HL-60 (cell line): ENCODE data around the gene CLEC12A.
"Not testable (repeated sequence)": the region's sequence is repeated elsewhere in the genome, so short reads cannot be mapped to it uniquely, and the experiment has no call there.

Source experiments
- DNase-seq, 2 experiments: peaks; one replicate each; pipeline ENCODE4 v3.0.0-alpha.2; 2010 to 2020; ENCODE audit warnings: low read depth in 1 of 2, low spot score in 1 of 2
- H3K27ac ChIP-seq: fragments of 250-450 bp; sonication (Bioruptor Pico); replicated peaks from 2 replicates; pipeline ENCODE4 v1.5.1; 2020; ENCODE audit warnings: mild to moderate bottlenecking, moderate library complexity
- H3K27me3 ChIP-seq: fragments of 250-450 bp; sonication (Bioruptor Pico); 2 replicates; pipeline ENCODE4 v1.5.1; 2021; ENCODE audit warnings: mild to moderate bottlenecking, moderate library complexity; ENCODE audit not compliant: insufficient read depth, poor library complexity, severe bottlenecking
- H3K4me3 ChIP-seq: replicated peaks from 2 replicates; pipeline ENCODE4 v1.5.1; 2011; ENCODE audit warnings: mild to moderate bottlenecking, control low read depth, low read length; ENCODE audit not compliant: insufficient read depth
- GABPA ChIP-seq: IDR thresholded peaks from 2 replicates; pipeline ENCODE4 v1.6.1; 2012; ENCODE audit warnings: low read depth
- POLR2AphosphoS5 ChIP-seq: IDR thresholded peaks from 2 replicates; pipeline ENCODE4 v1.6.1; 2012; ENCODE audit warnings: low read depth
- SPI1 ChIP-seq: IDR thresholded peaks from 2 replicates; pipeline ENCODE4 v1.6.1; 2012; ENCODE audit warnings: low read depth, mild to moderate bottlenecking, borderline replicate concordance
- TF ChIP-seq, protein P1 (sequence below): IDR thresholded peaks from 2 replicates; pipeline ENCODE4 v1.6.1; 2012; ENCODE audit warnings: low read depth; ENCODE audit not compliant: insufficient replicate concordance
- TF ChIP-seq, protein P2 (sequence below): IDR thresholded peaks from one replicate; pipeline ENCODE4 v1.5.1; 2011; ENCODE audit warnings: low read length, control low read depth, inconsistent platforms; ENCODE audit not compliant: insufficient read depth

Gene CLEC12A

DNA sequence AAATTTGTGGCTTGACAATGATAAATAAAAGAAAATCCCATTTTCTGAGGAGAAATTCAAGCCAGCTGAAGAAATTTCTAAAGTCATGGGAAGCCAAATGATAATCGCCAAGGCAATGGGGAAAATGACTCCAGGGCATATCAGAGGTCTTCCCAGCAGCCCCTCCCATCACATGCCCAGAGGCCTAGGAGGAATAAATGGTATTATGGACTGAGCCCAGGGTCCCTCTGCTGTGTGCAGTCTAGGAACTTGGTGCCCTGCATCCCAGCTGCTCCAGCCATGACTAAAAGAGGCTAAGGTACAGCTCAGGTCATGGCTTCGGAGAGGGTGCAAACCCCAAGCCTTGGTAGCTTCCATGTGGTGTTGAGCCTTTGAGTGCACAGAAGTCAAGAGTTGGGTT, 4.4 kb downstream of the CLEC12A start:
- TF ChIP-seq, protein P1, sequence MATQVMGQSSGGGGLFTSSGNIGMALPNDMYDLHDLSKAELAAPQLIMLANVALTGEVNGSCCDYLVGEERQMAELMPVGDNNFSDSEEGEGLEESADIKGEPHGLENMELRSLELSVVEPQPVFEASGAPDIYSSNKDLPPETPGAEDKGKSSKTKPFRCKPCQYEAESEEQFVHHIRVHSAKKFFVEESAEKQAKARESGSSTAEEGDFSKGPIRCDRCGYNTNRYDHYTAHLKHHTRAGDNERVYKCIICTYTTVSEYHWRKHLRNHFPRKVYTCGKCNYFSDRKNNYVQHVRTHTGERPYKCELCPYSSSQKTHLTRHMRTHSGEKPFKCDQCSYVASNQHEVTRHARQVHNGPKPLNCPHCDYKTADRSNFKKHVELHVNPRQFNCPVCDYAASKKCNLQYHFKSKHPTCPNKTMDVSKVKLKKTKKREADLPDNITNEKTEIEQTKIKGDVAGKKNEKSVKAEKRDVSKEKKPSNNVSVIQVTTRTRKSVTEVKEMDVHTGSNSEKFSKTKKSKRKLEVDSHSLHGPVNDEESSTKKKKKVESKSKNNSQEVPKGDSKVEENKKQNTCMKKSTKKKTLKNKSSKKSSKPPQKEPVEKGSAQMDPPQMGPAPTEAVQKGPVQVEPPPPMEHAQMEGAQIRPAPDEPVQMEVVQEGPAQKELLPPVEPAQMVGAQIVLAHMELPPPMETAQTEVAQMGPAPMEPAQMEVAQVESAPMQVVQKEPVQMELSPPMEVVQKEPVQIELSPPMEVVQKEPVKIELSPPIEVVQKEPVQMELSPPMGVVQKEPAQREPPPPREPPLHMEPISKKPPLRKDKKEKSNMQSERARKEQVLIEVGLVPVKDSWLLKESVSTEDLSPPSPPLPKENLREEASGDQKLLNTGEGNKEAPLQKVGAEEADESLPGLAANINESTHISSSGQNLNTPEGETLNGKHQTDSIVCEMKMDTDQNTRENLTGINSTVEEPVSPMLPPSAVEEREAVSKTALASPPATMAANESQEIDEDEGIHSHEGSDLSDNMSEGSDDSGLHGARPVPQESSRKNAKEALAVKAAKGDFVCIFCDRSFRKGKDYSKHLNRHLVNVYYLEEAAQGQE = no peak
- TF ChIP-seq, protein P2, sequence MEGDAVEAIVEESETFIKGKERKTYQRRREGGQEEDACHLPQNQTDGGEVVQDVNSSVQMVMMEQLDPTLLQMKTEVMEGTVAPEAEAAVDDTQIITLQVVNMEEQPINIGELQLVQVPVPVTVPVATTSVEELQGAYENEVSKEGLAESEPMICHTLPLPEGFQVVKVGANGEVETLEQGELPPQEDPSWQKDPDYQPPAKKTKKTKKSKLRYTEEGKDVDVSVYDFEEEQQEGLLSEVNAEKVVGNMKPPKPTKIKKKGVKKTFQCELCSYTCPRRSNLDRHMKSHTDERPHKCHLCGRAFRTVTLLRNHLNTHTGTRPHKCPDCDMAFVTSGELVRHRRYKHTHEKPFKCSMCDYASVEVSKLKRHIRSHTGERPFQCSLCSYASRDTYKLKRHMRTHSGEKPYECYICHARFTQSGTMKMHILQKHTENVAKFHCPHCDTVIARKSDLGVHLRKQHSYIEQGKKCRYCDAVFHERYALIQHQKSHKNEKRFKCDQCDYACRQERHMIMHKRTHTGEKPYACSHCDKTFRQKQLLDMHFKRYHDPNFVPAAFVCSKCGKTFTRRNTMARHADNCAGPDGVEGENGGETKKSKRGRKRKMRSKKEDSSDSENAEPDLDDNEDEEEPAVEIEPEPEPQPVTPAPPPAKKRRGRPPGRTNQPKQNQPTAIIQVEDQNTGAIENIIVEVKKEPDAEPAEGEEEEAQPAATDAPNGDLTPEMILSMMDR = no peak
- no peak for TF ChIP-seq SPI1
- no peak for TF ChIP-seq GABPA
- TF ChIP-seq POLR2AphosphoS5 = no peak
- no peak for DNase-seq
- H3K4me3 ChIP-seq = no peak overlapping the region
- no peaks in the 10 kb centered on the region for H3K27me3 ChIP-seq
- H3K27ac ChIP-seq = no peak overlapping the region

DNA sequence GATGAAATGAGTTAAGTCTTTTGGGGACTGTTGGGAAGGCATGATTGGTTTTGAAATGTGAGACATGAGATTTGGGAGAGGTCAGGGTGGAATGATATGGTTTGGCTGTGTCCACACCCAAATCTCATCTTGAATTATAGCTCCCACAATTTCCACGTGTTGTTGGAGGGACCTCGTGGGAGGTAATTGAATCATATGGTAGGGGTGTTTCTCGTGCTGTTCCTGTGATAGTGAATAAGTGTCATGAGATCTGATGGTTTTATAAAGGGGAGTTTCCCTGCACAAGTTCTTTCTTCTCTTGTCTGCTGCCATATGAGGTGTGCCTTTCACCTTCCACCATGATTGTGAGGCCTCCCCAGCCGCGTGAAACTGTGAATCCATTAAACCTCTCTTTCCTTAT, 5.4 kb downstream of the CLEC12A start:
- not testable (repeated sequence) for H3K27ac ChIP-seq, H3K27me3 ChIP-seq, H3K4me3 ChIP-seq, DNase-seq

DNA sequence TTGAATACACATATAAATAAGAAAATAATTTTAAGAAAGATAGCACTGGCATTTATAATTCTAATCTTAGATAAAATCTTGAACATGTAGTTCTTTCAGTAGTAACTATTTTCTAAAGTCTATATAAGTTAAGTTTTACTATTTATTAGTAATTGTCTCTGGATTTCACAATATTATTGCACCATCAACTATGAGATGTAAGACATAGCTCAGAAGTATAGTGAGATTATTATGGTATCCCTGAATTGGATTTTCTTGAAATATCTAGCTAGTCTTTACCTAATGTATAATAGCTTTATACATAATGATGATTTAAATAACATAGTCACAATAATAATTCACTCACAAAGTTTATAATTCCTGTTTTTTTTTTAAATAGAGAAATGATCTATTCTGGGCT, 6.7 kb downstream of the CLEC12A start:
- no peak overlapping the region for H3K27ac ChIP-seq
- H3K27me3 ChIP-seq = no peaks in the 10 kb centered on the region
- TF ChIP-seq, protein P2 = no peak
- TF ChIP-seq SPI1 (no peak), GABPA (no peak), POLR2AphosphoS5 (no peak)
- TF ChIP-seq, protein P1 = no peak
- no peak overlapping the region for H3K4me3 ChIP-seq
- DNase-seq = peak in 1 of 2 experiments; percentile 41

DNA sequence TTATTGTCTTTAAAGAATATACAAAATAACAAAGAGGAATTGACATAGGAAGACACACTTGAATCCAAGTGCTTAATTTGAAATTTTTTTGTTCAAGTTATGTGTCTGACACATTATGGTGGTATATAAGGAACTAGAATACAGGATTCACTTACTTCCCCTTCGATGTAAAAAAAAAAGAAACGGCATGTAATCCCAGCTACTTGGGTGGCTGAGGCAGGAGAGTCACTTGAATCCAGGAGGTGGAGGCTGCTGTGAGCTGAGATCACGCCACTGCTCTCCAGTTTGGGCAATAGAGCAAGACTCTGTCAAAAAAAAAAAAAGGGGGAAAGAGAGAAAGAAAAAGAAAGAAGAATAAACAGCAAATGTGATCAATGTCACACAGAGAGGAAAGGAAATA, 8.9 kb downstream of the CLEC12A start:
- DNase-seq = peak in 1 of 2 experiments; percentile 36
- H3K4me3 ChIP-seq = no peak overlapping the region
- TF ChIP-seq, protein P2 = no peak
- no peak for TF ChIP-seq POLR2AphosphoS5
- no peak for TF ChIP-seq SPI1
- no peak for TF ChIP-seq GABPA
- TF ChIP-seq, protein P1 = no peak
- peak overlapping the region; percentile 4 for H3K27ac ChIP-seq
- H3K27me3 ChIP-seq = no peaks in the 10 kb centered on the region
